Kidney glomerular epithelial cell (primary cell): ENCODE data around the gene CCBE1.
"Not testable (repeated sequence)": the region's sequence is repeated elsewhere in the genome, so short reads cannot be mapped to it uniquely, and the experiment has no call there.

ENCODE experiments used
- DNase-seq: peaks from one replicate; lab custom pipeline; 2025; lab: John Stamatoyannopoulos, UW

The CCBE1 gene

DNA sequence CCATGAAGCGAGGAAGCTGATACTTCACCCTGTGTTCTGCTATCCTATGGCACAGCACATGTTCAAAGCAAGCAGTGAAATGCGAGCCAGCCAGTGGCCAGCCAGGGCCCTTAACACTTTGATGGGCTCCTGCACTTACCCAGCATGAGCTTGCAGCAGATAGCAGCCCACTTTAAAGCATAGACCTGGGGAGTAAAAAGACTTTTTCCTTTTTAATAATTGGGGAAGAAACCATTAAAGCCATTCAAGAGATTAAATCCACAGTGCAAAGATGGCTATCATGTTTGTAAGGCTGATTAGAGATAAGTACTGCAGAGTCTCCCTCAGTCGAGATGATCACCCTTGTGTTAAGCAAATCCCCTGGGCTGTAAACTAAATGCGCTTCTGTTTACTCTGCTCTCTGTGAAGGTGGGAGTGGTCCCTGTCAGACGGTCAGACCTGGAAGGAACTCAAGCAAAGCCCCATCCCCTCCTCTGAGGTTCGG lies 15.7 kb downstream of the CCBE1 start:
- no peak for DNase-seq

- no peak for DNase-seq
Observed at GRCh38 chr18:59681051-59681450, 16.2 kb downstream of the CCBE1 start.

- no peak for DNase-seq
Observed at GRCh38 chr18:59675346-59675745, 21.9 kb downstream of the CCBE1 start.

DNA sequence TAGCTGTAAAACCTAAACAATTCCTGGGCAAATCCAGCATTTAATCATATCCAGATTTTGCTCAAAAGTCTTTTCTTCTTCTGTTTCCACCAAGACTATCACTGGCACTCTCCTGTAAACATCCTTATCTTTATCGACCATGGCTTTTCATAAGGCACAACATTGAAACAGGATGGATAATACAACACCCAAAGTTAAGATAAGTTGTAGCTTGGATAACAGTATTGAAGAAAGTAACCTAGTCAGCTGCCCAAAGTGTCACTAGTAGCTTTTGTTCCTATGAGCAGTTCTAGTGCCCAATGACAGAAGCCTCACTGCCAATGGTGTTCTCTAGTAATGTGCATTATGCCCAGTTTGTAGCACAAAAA lies 22.3 kb downstream of the CCBE1 start:
- DNase-seq: no peak

- no peak for DNase-seq
Observed at GRCh38 chr18:59674186-59674902, 22.9 kb downstream of the CCBE1 start.

GRCh38 chr18:59672235-59672711 lies 24.9 kb downstream of the CCBE1 start:
- no peak for DNase-seq

- no peak for DNase-seq
Observed at GRCh38 chr18:59671551-59671950, 25.7 kb downstream of the CCBE1 start.

DNA sequence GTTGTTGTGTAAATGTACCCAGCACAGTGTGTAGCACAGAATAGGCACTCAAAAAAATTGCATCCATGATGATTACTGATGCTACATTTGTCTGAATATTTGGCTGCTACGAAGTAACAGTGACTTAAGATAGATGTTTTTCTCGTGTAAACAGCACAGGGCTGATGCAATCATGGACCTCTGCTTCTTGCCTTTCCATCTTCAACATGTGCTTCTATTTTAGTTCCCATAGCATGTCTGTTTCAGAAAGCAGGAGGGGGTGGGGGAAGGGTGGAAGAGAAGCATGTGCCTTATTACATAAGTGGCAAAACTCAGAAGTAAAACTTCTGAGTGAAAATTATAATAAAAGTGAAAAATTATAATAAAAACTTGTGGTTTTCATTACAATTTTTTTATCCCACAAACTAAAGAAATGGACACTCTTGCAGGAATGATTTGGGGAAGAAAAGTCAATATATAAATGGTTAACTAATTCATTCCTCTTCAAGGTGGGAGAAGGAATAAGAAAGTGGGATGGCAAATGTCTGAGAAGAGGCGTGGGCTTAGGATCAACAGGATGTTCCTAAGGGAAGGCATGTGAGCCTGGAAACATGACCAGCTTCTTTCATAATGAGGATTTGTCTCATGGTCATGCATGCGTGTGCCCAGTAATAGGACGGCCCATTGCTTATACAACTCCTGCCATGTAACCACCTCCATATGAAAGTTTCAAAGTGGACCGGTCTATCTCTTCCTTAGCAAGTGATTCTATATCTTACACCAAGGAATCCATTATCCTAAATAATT lies 27.2 kb downstream of the CCBE1 start:
- no peak for DNase-seq

DNA sequence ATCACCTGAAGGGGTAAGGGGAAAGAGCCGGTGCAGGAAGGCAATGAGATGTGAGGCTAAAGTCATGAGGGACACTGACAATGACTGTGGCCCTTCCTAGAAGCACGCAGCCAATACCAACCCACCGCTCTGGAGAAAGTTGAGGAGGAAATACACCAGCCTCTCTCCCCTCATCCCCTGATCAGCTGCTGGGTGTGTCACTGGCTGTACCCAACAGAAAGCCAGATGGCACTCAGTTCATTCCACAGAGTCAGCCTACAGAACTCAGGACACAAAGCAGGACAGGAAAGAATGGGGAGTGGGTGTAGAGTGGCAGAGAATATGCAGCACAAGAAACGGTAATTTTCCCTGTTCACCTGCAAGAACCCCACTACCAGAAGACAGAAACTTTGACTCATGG lies 29.7 kb downstream of the CCBE1 start:
- no peak for DNase-seq

GRCh38 chr18:59666007-59666402 lies 31.2 kb downstream of the CCBE1 start:
- not testable (repeated sequence) for DNase-seq

- DNase-seq: no peak
Observed at GRCh38 chr18:59665057-59666006, 31.9 kb downstream of the CCBE1 start.

DNA sequence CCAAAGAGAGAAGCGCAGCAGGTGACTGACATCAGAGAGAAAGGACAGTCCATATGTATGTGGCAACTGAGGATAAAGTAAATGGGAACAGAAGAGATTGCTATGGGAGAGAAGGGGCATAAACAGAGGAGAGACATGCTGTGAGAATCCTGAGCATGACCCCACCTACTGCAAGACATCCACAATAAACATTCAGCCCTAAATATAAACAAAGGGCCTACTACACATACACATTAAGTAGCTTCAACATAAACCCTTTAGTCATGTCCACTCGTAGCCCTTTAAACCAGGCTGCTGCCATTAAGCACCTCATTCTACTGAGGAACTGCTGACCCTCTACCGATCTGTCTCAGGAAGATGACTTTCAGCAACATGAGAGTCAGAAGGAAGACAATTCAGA lies 32.9 kb downstream of the CCBE1 start:
- DNase-seq: no peak

DNA sequence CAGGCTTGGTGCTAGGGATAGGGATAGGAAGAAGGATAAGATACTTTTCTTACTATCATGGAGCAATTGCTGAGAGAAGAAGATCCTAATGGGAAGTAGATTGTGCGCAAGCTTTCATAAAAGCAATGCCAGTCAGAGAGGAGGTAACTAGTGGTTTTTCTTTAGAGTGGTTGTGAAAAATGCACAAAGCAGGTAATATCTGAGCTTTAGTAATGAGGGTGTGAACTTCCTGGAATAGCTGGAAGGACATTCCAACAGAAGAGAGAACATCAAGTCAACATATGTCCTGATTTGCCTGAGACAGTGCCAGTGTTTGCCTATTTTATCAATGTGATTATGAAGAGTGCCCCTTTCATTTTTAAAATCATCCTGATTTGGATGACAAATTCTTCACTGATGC lies 34.1 kb downstream of the CCBE1 start:
- no peak for DNase-seq

- no peak for DNase-seq
Observed at GRCh38 chr18:59661891-59662701, 35.1 kb downstream of the CCBE1 start.

- no peak for DNase-seq
Observed at GRCh38 chr18:59660786-59661743, 36.2 kb downstream of the CCBE1 start.

GRCh38 chr18:59660366-59660765 lies 36.9 kb downstream of the CCBE1 start:
- DNase-seq: no peak

- DNase-seq: no peak
Observed at GRCh38 chr18:59659508-59660170, 37.6 kb downstream of the CCBE1 start.

DNA sequence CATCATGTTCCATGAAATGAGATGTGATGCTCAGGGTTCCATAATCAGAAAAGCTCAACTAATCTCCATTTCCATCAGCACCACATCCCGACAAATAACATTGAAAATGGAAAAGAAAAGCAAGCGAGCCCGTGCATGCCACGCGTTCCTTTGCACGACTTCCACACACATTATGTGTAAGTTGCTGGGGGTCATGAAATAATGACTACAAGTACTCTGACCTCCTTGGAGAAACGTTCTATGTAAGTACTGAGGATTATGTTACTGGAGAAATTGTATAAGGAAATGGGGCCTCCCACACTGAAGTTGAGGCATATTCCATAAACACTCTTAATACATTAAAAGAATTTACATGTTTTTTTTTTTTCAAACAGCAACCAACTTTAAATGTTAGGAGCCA lies 38.3 kb downstream of the CCBE1 start:
- DNase-seq: no peak

DNA sequence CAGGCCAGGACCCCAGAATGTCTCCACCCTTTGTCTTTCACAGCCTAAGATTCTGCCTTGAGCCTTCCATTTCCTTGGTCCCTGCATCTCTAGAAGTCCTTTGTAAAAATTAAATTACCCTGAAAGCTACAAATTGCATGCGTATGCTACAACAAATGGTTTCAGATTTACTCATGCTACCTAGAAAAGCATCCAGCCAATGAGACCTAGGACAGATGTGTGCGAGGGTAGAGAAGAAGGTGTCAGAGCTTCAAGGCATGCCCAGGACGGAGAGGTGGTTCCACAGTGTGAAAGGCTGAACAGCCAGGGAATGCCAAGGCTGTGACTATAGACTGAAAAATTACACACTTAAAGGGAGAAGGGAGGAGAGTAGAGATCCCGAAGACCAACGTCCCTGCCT lies 40.2 kb downstream of the CCBE1 start:
- DNase-seq: no peak
